Measurements from ENCODE around the gene TECPR1. TPM values are rescaled to one million over a fixed set of nuclear protein-coding genes. Genes with fewer than 3 reads are reported as not detected.

Gene TECPR1
- total and polyA plus RNA-seq, 2 of the 4 experiments (the other 2 are of a cell fraction): 11.5 to 14.7 TPM

DNA sequence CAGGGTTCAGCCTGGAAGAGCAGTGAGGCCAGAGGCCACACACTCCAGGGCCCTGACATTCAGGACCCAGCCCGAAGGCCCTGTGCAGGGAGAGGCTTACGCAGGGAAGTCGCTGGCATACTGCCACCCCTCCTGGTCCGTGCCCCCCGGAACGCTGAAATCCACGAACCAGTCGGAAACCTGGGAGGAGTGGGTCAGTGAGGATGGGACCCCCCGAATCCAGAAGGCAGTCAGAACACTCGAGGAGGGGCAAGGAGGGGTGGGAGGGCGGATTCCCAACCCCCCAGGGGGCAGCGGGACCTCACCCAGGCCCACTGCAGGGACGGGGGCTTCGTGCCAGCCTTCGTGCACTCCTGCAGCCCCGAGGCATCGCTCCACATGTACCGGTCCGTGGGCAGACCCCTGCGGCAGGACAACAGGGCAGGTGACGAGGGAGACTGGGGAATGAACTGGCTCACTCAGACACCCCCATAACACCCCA lies 27.3 kb downstream of the TECPR1 start:
- Histone ChIP-seq H3K56ac (ENCODE audit: extremely low read depth, insufficient read depth, low read length) (no peak overlapping the region), H3K18ac (ENCODE audit: low read depth, low read length) (no peak overlapping the region), H2BK120ac (ENCODE audit: low read depth, low read length) (no peak overlapping the region), H3K4ac (ENCODE audit: low read depth, low read length) (no peak overlapping the region), H3K9ac (ENCODE audit: low read depth, low read length) (no peak overlapping the region), H3K9me1 (ENCODE audit: insufficient read depth, low read length) (no peaks in the 10 kb centered on the region), H4K91ac (ENCODE audit: insufficient read depth, low read depth, low read length) (no peak overlapping the region), H3K27ac (ENCODE audit: insufficient read depth, low read length) (no peak overlapping the region), H2BK15ac (ENCODE audit: low read depth, low read length) (no peak overlapping the region), H3K4me3 (ENCODE audit: insufficient read depth, low read depth, low read length) (no peak overlapping the region), H4K20me1 (ENCODE audit: insufficient read depth, low read length) (no peaks in the 10 kb centered on the region), H3K79me1 (ENCODE audit: low read depth in 1 of 2, low read length in 2 of 2) (no peaks in the 10 kb centered on the region), H4K5ac (ENCODE audit: low read depth, low read length) (no peak overlapping the region), H2AK5ac (ENCODE audit: low read depth, low read length) (no peak overlapping the region), H2AFZ (replicated peaks; ENCODE audit: low read length, poor library complexity) (no peak overlapping the region), H3K36me3 (ENCODE audit: control insufficient read depth, insufficient read depth, low read length) (peaks cover 43% of the 10 kb centered on the region), H4K8ac (ENCODE audit: low read depth in 2 of 2, low read length in 2 of 2) (no peak overlapping the region), H2BK5ac (ENCODE audit: low read depth, low read length, poor library complexity, severe bottlenecking) (no peak overlapping the region), H3K23ac (ENCODE audit: low read depth, low read length) (no peak overlapping the region), H3K14ac (replicated peaks; ENCODE audit: low read depth, low read length) (no peak overlapping the region), H3K27me3 (ENCODE audit: control insufficient read depth, insufficient read depth, low read length) (no peaks in the 10 kb centered on the region), H2BK20ac (ENCODE audit: low read depth, low read length) (no peak overlapping the region), H3K4me1 (ENCODE audit: control insufficient read depth, insufficient read depth, low read length) (no peaks in the 10 kb centered on the region), H3K4me2 (ENCODE audit: low read depth, low read length) (no peak overlapping the region), H3K9me3 (ENCODE audit: control insufficient read depth, insufficient read depth, low read length) (no peaks in the 10 kb centered on the region), H2AK9ac (replicated peaks; ENCODE audit: low read depth, low read length, poor library complexity) (no peak overlapping the region)
- TF ChIP-seq RAD21 (IDR thresholded peaks at IDR 0.05; ENCODE audit: low read length): no peak
- TF ChIP-seq CEBPB (IDR thresholded peaks at IDR 0.05; ENCODE audit: low read depth, low read length): no peak
- TF ChIP-seq MXI1 (IDR thresholded peaks at IDR 0.05; ENCODE audit: borderline replicate concordance, low read depth, low read length): no peak
- no peak for TF ChIP-seq MAZ (IDR thresholded peaks at IDR 0.05; ENCODE audit: borderline replicate concordance, low read depth, low read length)
- no peak for TF ChIP-seq BHLHE40 (IDR thresholded peaks at IDR 0.05; ENCODE audit: low read depth, low read length)
- TF ChIP-seq RFX5 (IDR thresholded peaks at IDR 0.05; ENCODE audit: low read depth, low read length): no peak
- TF ChIP-seq NFE2L2 (IDR thresholded peaks at IDR 0.05; ENCODE audit: low read depth, low read length): no peak
- no TSS peak for BruUV-seq (replicated peaks)
- ChIA-PET CTCF (no interaction called here), POLR2A (ENCODE audit: unreplicated experiment) (no interaction called here)
- 97% methylated on average over 11 of the region's 21 CpGs; no CpG with 5 or more reads in 1 of the 2 experiments for WGBS, 2 experiments (ENCODE audit: extremely low coverage in 2 of 2, insufficient read length in 1 of 2)
- intact Hi-C loops (cut with micrococcal nuclease) (no loop called here), in situ Hi-C loops (cut with MboI; ENCODE audit: low sequenced_read_pairs) (no loop called here), dilution Hi-C loops (cut with HindIII; ENCODE audit: low sequenced_read_pairs, unreplicated experiment) (no loop called here)
- ATAC-seq (ENCODE audit: low read depth) (no peak), DNase-seq (no peak)

Data from IMR-90 (cell line).